Sigmoid colon (tissue), 4 donors: Measurements from ENCODE around the gene SSX7.
"Not testable (repeated sequence)": the region's sequence is repeated elsewhere in the genome, so short reads cannot be mapped to it uniquely, and the experiment has no call there.

ENCODE experiments used
- EP300 ChIP-seq, 4 donors: sonication (generic); formaldehyde crosslinking; IDR thresholded peaks; one replicate each; pipeline ENCODE4 v1.6.1; 2017; ENCODE audit warnings: antibody characterized with exemption in 4 of 4
- POLR2A ChIP-seq, 2 donors: fragments of 450-650 bp; IDR thresholded peaks; one replicate each; pipeline ENCODE4 v1.6.1; 2016; ENCODE audit warnings: antibody characterized with exemption in 2 of 2, mild to moderate bottlenecking in 2 of 2, moderate library complexity in 2 of 2
- TF ChIP-seq, protein P1 (sequence below), 4 experiments: fragments of 450-650 bp in 3 of 4; fragments of 200-600 bp in 1 of 4; IDR thresholded peaks; one replicate each; pipeline ENCODE4 v1.5.1; 2016 to 2019; ENCODE audit warnings: antibody characterized with exemption in 4 of 4, mild to moderate bottlenecking in 3 of 4, moderate library complexity in 2 of 4

DNA sequence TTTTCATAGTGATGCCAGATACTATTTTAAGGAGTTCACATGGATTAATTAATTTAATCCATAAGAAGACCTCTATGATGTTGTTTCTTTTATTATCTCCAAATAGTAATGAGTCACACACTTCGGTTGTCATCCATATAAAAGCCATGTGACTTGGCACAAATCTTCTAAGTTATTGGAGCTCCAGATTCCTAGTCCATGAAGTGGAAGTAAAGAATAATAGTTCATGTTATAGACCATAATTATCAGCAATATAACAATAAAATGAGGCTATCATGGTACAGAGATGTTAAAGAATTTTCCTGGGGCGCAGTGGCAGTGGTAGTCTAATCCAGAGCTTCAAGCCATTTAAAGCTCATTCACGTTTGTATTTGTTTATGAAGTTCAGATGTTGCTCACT lies 26.2 kb downstream of the SSX7 start:
- not testable (repeated sequence) for TF ChIP-seq POLR2A, EP300 (IDR thresholded peaks at IDR 0.05)
- TF ChIP-seq, protein P1, sequence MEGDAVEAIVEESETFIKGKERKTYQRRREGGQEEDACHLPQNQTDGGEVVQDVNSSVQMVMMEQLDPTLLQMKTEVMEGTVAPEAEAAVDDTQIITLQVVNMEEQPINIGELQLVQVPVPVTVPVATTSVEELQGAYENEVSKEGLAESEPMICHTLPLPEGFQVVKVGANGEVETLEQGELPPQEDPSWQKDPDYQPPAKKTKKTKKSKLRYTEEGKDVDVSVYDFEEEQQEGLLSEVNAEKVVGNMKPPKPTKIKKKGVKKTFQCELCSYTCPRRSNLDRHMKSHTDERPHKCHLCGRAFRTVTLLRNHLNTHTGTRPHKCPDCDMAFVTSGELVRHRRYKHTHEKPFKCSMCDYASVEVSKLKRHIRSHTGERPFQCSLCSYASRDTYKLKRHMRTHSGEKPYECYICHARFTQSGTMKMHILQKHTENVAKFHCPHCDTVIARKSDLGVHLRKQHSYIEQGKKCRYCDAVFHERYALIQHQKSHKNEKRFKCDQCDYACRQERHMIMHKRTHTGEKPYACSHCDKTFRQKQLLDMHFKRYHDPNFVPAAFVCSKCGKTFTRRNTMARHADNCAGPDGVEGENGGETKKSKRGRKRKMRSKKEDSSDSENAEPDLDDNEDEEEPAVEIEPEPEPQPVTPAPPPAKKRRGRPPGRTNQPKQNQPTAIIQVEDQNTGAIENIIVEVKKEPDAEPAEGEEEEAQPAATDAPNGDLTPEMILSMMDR (IDR thresholded peaks at IDR 0.05) = not testable (repeated sequence)
